Lung (tissue), 12 donors: ENCODE measurements around the gene RDX. TPM values are rescaled to one million over a fixed set of nuclear protein-coding genes. Genes with fewer than 3 reads are reported as not detected.

Experiments used
- ATAC-seq: fragments of 200-7000 bp; cut with Tn5 transposase; one replicate; pipeline ENCODE4 v1.9.1; 2020; ENCODE audit warnings: moderate number of reproducible peaks; ENCODE audit not compliant: insufficient read depth, low FRiP score
- DNase-seq, 3 donors: peaks; one replicate each; pipeline ENCODE4 v3.0.0-alpha.2; 2013 to 2017
- H3K27ac ChIP-seq, 2 donors: one replicate each; pipeline ENCODE4 v1.5.1; 2013; ENCODE audit warnings: mild to moderate bottlenecking in 2 of 2, moderate library complexity in 2 of 2, control low read depth in 1 of 2, inconsistent platforms in 1 of 2, low read depth in 1 of 2, low read length in 1 of 2
- H3K27me3 ChIP-seq, 3 donors: one replicate each; pipeline ENCODE4 v1.5.1; 2013; ENCODE audit warnings: low read length in 2 of 3; ENCODE audit not compliant: control insufficient read depth in 3 of 3, insufficient read depth in 3 of 3
- H3K36me3 ChIP-seq, 4 donors: one replicate each; pipeline ENCODE4 v1.5.1; 2013; ENCODE audit warnings: low read length in 4 of 4, mild to moderate bottlenecking in 1 of 4, moderate library complexity in 1 of 4; ENCODE audit not compliant: control insufficient read depth in 4 of 4, insufficient read depth in 4 of 4
- H3K4me1 ChIP-seq, 5 donors: one replicate each; pipeline ENCODE4 v1.5.1; 2013; ENCODE audit warnings: low read length in 5 of 5, mild to moderate bottlenecking in 2 of 5, moderate library complexity in 1 of 5; ENCODE audit not compliant: control insufficient read depth in 5 of 5, insufficient read depth in 5 of 5
- H3K4me3 ChIP-seq: one replicate; pipeline ENCODE4 v1.5.1; 2013; ENCODE audit warnings: mild to moderate bottlenecking, control low read depth, moderate library complexity
- H3K9ac ChIP-seq, 2 donors: one replicate each; pipeline ENCODE4 v1.5.1; 2013; ENCODE audit warnings: low read length in 2 of 2, control low read depth in 1 of 2; ENCODE audit not compliant: insufficient read depth in 1 of 2
- H3K9me3 ChIP-seq, 4 donors: one replicate each; pipeline ENCODE4 v1.5.1; 2013; ENCODE audit warnings: low read length in 3 of 4, mild to moderate bottlenecking in 1 of 4, moderate library complexity in 1 of 4; ENCODE audit not compliant: control insufficient read depth in 4 of 4, insufficient read depth in 3 of 4
- CTCF ChIP-seq: IDR thresholded peaks from 2 replicates; pipeline ENCODE4 v1.5.1; 2012; ENCODE audit warnings: mild to moderate bottlenecking; ENCODE audit errors: control extremely low read depth, extremely low read depth
- WGBS, 2 donors: extraction: QIAGEN DNeasy Blood & Tissue Kit; methylation state at CpG; one replicate each; pipeline ENCODE4 v1.1.7; 2013; 5-methylcytosine and 5-hydroxymethylcytosine counted together
- polyA plus RNA-seq, 2 donors: library from polyadenylated mRNA; stranded (reverse); fragments of 200-250 nt; gene quantifications; one replicate each; pipeline ENCODE4 v1.2.1, GENCODE V29; 2013
- total RNA-seq, 2 donors: library from RNA; depleted of rRNA in 1 of 2; stranded (reverse); fragments of >200 nt in 1 of 2; gene quantifications; one replicate each; pipeline ENCODE4 v1.2.1, GENCODE V29; 2014 to 2021
- donor health status: control.
- donor health status: control.
- donor health status: Bipolar disorder and iron deficiency.
- donor health status: healthy.
- donor health status: DM: yes; HTN: yes; CAD: no.

RDX gene
- total and polyA plus RNA-seq, 4 donors: 21.8 to 144 (median 59.2) TPM

DNA sequence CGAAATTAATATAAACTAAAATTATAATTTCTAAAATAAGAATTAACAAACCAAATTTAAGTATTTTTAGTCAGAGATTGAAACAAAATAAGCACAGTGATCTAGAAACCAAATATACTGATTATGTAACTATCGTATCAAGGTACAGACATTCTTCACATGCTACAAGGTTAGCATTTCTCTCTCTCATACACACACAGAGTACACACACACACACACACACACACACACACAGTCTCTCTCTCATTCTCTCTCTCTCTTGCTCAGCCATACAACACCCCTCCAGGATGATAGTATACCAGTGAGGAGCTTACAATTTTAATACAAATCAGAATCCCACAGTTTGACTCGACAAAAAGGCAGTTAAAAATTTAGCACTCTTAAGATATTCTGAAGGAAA is 66.0 kb downstream of the RDX start:
- no peak for ATAC-seq
- H3K36me3 ChIP-seq: peaks cover 8 to 33% (median 17%) of the 10 kb centered on the region in 4 donors
- no peak for TF ChIP-seq CTCF

GRCh38 chr11:110219006-110219785 is 77.2 kb downstream of the RDX start:
- Histone ChIP-seq H3K36me3 (peaks cover 0 to 5% (median 0%) of the 10 kb centered on the region in 4 donors), H3K9ac (no peak overlapping the region), H3K27ac (no peak overlapping the region), H3K9me3 (no peaks in the 10 kb centered on the region), H3K4me3 (no peak overlapping the region), H3K27me3 (no peaks in the 10 kb centered on the region), H3K4me1 (peaks cover 0 to 4% (median 0%) of the 10 kb centered on the region in 5 donors)
- no peak for DNase-seq
- no peak for ATAC-seq
- WGBS, 2 donors: 92 to 94% methylated on average over 4 of the region's 4 CpGs
- TF ChIP-seq CTCF: no peak

More for the DNA sequence above, 66.0 kb downstream of the RDX start:
- Histone ChIP-seq H3K9me3 (no peaks in the 10 kb centered on the region), H3K4me3 (no peak overlapping the region), H3K27ac (no peak overlapping the region), H3K4me1 (no peaks in the 10 kb centered on the region), H3K9ac (no peak overlapping the region), H3K27me3 (no peaks in the 10 kb centered on the region)
- DNase-seq: no peak
- 81 to 90% methylated on average over 3 of the region's 3 CpGs for WGBS, 2 donors

GRCh38 chr11:110217936-110218335 is 78.5 kb downstream of the RDX start:
- 63 to 76% methylated on average over 3 of the region's 3 CpGs for WGBS, 2 donors
- TF ChIP-seq CTCF: no peak

More at GRCh38 chr11:110217936-110218335, 78.5 kb downstream of the RDX start:
- no peaks in the 10 kb centered on the region for H3K27me3 ChIP-seq
- peaks cover 0 to 5% (median 0%) of the 10 kb centered on the region in 4 donors for H3K36me3 ChIP-seq
- no peak overlapping the region for H3K9ac ChIP-seq
- no peak overlapping the region for H3K27ac ChIP-seq
- DNase-seq (no peak), ATAC-seq (no peak)
- H3K9me3 ChIP-seq: no peaks in the 10 kb centered on the region
- H3K4me3 ChIP-seq: no peak overlapping the region
- peaks cover 0 to 4% (median 0%) of the 10 kb centered on the region in 5 donors for H3K4me1 ChIP-seq
